Activated CD8-positive, alpha-beta memory T cell treated with anti-CD3 and anti-CD28 coated beads, Interleukin-2, amount 50 U/mL, for 1 hour (primary cell): ENCODE measurements around the gene SMYD4.
"Not testable (repeated sequence)": the region's sequence is repeated elsewhere in the genome, so short reads cannot be mapped to it uniquely, and the experiment has no call there.

Source experiments
- DNase-seq: peaks from one replicate; pipeline ENCODE4 v3.0.0-alpha.2; 2020; ENCODE audit errors: extremely low read depth

SMYD4 gene

GRCh38 chr17:1754430-1755112, 75.1 kb downstream of the SMYD4 start:
- no peak for DNase-seq

GRCh38 chr17:1753767-1754429, 75.8 kb downstream of the SMYD4 start:
- no peak for DNase-seq

GRCh38 chr17:1752425-1753262, 77.1 kb downstream of the SMYD4 start:
- DNase-seq, result no peak

- no peak for DNase-seq
These were observed 79.1 kb downstream of the SMYD4 start for GRCh38 chr17:1750628-1751027.

GRCh38 chr17:1746975-1747543, 82.6 kb downstream of the SMYD4 start:
- no peak for DNase-seq

- no peak for DNase-seq
These were observed 84.1 kb downstream of the SMYD4 start for GRCh38 chr17:1745513-1746020.

GRCh38 chr17:1744551-1745512, 84.9 kb downstream of the SMYD4 start:
- DNase-seq, result no peak

GRCh38 chr17:1743088-1743439, 86.6 kb downstream of the SMYD4 start:
- DNase-seq, result no peak

GRCh38 chr17:1742371-1743087, 87.2 kb downstream of the SMYD4 start, which contains the start of gene SERPINF2:
TSS of gene SERPINF2 (plus strand) at chr17:1742871. CDS start at chr17:1744996, 2,125 bp downstream.
- DNase-seq, result no peak

- not testable (repeated sequence) for DNase-seq
These were observed 87.8 kb downstream of the SMYD4 start for GRCh38 chr17:1741899-1742298.

- DNase-seq, result no peak
These were observed 92.0 kb downstream of the SMYD4 start for GRCh38 chr17:1737531-1738291.

- DNase-seq, result no peak
These were observed 93.1 kb downstream of the SMYD4 start for GRCh38 chr17:1736348-1737281.

- DNase-seq, result no peak
These were observed 93.8 kb downstream of the SMYD4 start for GRCh38 chr17:1735834-1736347.

GRCh38 chr17:1735418-1735817, 94.3 kb downstream of the SMYD4 start:
- no peak for DNase-seq

- no peak for DNase-seq
These were observed 95.9 kb downstream of the SMYD4 start for GRCh38 chr17:1733759-1734158.

GRCh38 chr17:1732833-1733321, 96.8 kb downstream of the SMYD4 start:
- no peak for DNase-seq

GRCh38 chr17:1732241-1732832, 97.4 kb downstream of the SMYD4 start:
- no peak for DNase-seq

GRCh38 chr17:1731194-1731506, 98.6 kb downstream of the SMYD4 start:
- no peak for DNase-seq
